ENCODE measurements around the gene WDR81.
"Not testable (repeated sequence)": the region's sequence is repeated elsewhere in the genome, so short reads cannot be mapped to it uniquely, and the experiment has no call there.

The WDR81 gene

GRCh38 chr17:1713160-1713877, 11.2 kb upstream of the WDR81 start:
- DNase-seq (ENCODE audit: low spot score): no peak

- DNase-seq (ENCODE audit: low spot score): no peak
Measured at GRCh38 chr17:1713878-1714426, 10.6 kb upstream of the WDR81 start.

GRCh38 chr17:1714427-1714979, 10.0 kb upstream of the WDR81 start:
- no peak for DNase-seq (ENCODE audit: low spot score)

- no peak for DNase-seq (ENCODE audit: low spot score)
Measured at GRCh38 chr17:1714980-1715802, 9.3 kb upstream of the WDR81 start.

GRCh38 chr17:1715803-1716075, 8.8 kb upstream of the WDR81 start:
- no peak for DNase-seq (ENCODE audit: low spot score)

GRCh38 chr17:1716076-1716911, 8.2 kb upstream of the WDR81 start:
- DNase-seq (ENCODE audit: low spot score): peak; percentile 96

GRCh38 chr17:1716912-1717695, 7.4 kb upstream of the WDR81 start:
- DNase-seq (ENCODE audit: low spot score): peak; percentile 77

- DNase-seq (ENCODE audit: low spot score): no peak
Measured at GRCh38 chr17:1718362-1719165, 5.9 kb upstream of the WDR81 start.

GRCh38 chr17:1720856-1721386, 3.6 kb upstream of the WDR81 start:
- DNase-seq (ENCODE audit: low spot score): no peak

GRCh38 chr17:1722022-1722421, 2.5 kb upstream of the WDR81 start:
- DNase-seq (ENCODE audit: low spot score): not testable (repeated sequence)

GRCh38 chr17:1724869-1725641, 551 bp downstream of the WDR81 start:
- no peak for DNase-seq (ENCODE audit: low spot score)

GRCh38 chr17:1725642-1726511, 1.4 kb downstream of the WDR81 start:
- DNase-seq (ENCODE audit: low spot score): no peak

- DNase-seq (ENCODE audit: low spot score): no peak
Measured at GRCh38 chr17:1726626-1727257, 2.2 kb downstream of the WDR81 start.

- no peak for DNase-seq (ENCODE audit: low spot score)
Measured at GRCh38 chr17:1727258-1727789, 2.8 kb downstream of the WDR81 start.

- DNase-seq (ENCODE audit: low spot score): no peak
Measured at GRCh38 chr17:1727876-1728630, 3.5 kb downstream of the WDR81 start.

- no peak for DNase-seq (ENCODE audit: low spot score)
Measured at GRCh38 chr17:1729966-1730325, 5.4 kb downstream of the WDR81 start.

All from D341Med (cell line).